DOHH2 (cell line): ENCODE measurements around the gene CHMP6.
A peak's percentile ranks its signal among the peaks of the same experiment; 100 is the strongest.

Source experiments
- H3F3A ChIP-seq: fragments of 200-600 bp; sonication (generic), shearing (Covaris generic); 2 replicates; pipeline ENCODE4 v1.6.0; 2016; ENCODE audit warnings: antibody characterized with exemption, mild to moderate bottlenecking; ENCODE audit not compliant: control insufficient read depth, insufficient read depth
- H3K27ac ChIP-seq: fragments of 200-600 bp; sonication (generic); 2 replicates; pipeline ENCODE4 v1.5.1; 2014; ENCODE audit warnings: low read depth, mild to moderate bottlenecking, low read length, moderate library complexity
- H3K27me3 ChIP-seq: fragments of 200-600 bp; sonication (generic); 2 replicates; pipeline ENCODE4 v1.6.1; 2014; ENCODE audit warnings: mild to moderate bottlenecking, low read length, mixed read lengths; ENCODE audit not compliant: control insufficient read depth
- H3K36me3 ChIP-seq: fragments of 200-600 bp; sonication (generic); 2 replicates; pipeline ENCODE4 v1.6.1; 2014; ENCODE audit warnings: mild to moderate bottlenecking, low read length, moderate library complexity, mixed read lengths; ENCODE audit not compliant: control insufficient read depth
- H3K4me1 ChIP-seq: fragments of 200-600 bp; sonication (generic); 2 replicates; pipeline ENCODE4 v1.6.1; 2014; ENCODE audit warnings: mild to moderate bottlenecking, low read length, mixed read lengths; ENCODE audit not compliant: control insufficient read depth
- H3K4me2 ChIP-seq: fragments of 200-600 bp; sonication (generic); 2 replicates; pipeline ENCODE4 v1.6.0; 2014; ENCODE audit warnings: mild to moderate bottlenecking, low read length, moderate library complexity
- H3K4me3 ChIP-seq: fragments of 200-600 bp; sonication (generic); 2 replicates; pipeline ENCODE4 v1.5.1; 2014; ENCODE audit warnings: mild to moderate bottlenecking, low read length, mixed read lengths
- H3K79me2 ChIP-seq: fragments of 200-600 bp; sonication (generic); 2 replicates; pipeline ENCODE4 v1.6.1; 2014; ENCODE audit warnings: mild to moderate bottlenecking, low read length, mixed read lengths; ENCODE audit not compliant: control insufficient read depth
- H3K9me2 ChIP-seq: fragments of 200-600 bp; sonication (generic); replicated peaks from 2 replicates; pipeline ENCODE4 v1.6.1; 2014; ENCODE audit warnings: mild to moderate bottlenecking, low read length, mixed read lengths; ENCODE audit not compliant: control insufficient read depth
- H3K9me3 ChIP-seq: fragments of 200-600 bp; sonication (generic); 2 replicates; pipeline ENCODE4 v1.6.1; 2014; ENCODE audit warnings: antibody characterized with exemption, low read length, mixed read lengths; ENCODE audit not compliant: control insufficient read depth, insufficient read depth
- H4K20me1 ChIP-seq: fragments of 200-600 bp; sonication (generic); 2 replicates; pipeline ENCODE4 v1.6.0; 2014; ENCODE audit warnings: low read depth, mild to moderate bottlenecking, antibody characterized with exemption, low read length, moderate library complexity; ENCODE audit not compliant: control insufficient read depth, insufficient read depth
- EZH2phosphoT487 ChIP-seq: fragments of 200-600 bp; sonication (generic); IDR thresholded peaks from 2 replicates; pipeline ENCODE4 v1.6.1; 2017; ENCODE audit warnings: borderline replicate concordance, mild to moderate bottlenecking, antibody characterized with exemption, low read length, moderate library complexity, mixed read lengths
- TF ChIP-seq, protein P1 (sequence below): fragments of 200-600 bp; sonication (generic); IDR thresholded peaks from one replicate; pipeline ENCODE4 v1.5.1; 2014; ENCODE audit warnings: antibody characterized with exemption, mild to moderate bottlenecking, low read depth, low read length; ENCODE audit not compliant: poor library complexity, severe bottlenecking

CHMP6 gene

GRCh38 chr17:80953471-80954315 is 37.9 kb upstream of the CHMP6 start:
- H3K27me3 ChIP-seq = no peaks in the 10 kb centered on the region

DNA sequence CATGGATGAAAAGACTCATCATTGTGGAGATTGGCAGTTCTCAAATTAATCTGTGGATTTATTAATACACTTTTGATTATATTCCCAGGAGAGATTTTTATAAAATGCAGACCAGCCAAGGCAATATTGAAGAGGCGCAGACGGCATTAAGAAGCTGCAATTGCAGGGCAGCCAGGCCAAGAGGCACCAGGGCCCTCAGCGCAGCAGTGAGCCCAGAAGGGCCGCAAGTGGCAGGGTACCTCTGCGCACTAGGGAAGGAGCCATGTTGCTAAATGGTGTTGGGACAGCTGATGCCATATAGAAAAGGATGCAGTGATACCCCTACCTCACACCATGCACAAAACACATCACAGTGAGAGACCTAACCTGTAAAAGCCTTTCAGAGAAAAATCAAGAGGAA is 36.6 kb upstream of the CHMP6 start:
- TF ChIP-seq, protein P1, sequence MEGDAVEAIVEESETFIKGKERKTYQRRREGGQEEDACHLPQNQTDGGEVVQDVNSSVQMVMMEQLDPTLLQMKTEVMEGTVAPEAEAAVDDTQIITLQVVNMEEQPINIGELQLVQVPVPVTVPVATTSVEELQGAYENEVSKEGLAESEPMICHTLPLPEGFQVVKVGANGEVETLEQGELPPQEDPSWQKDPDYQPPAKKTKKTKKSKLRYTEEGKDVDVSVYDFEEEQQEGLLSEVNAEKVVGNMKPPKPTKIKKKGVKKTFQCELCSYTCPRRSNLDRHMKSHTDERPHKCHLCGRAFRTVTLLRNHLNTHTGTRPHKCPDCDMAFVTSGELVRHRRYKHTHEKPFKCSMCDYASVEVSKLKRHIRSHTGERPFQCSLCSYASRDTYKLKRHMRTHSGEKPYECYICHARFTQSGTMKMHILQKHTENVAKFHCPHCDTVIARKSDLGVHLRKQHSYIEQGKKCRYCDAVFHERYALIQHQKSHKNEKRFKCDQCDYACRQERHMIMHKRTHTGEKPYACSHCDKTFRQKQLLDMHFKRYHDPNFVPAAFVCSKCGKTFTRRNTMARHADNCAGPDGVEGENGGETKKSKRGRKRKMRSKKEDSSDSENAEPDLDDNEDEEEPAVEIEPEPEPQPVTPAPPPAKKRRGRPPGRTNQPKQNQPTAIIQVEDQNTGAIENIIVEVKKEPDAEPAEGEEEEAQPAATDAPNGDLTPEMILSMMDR = no peak
- TF ChIP-seq EZH2phosphoT487 = no peak
- no peak overlapping the region for H3K4me3 ChIP-seq
- H3K4me2 ChIP-seq = no peak overlapping the region
- no peaks in the 10 kb centered on the region for H4K20me1 ChIP-seq
- H3K36me3 ChIP-seq = no peaks in the 10 kb centered on the region
- H3K9me3 ChIP-seq = no peaks in the 10 kb centered on the region
- H3K9me2 ChIP-seq = no peaks in the 10 kb centered on the region
- no peaks in the 10 kb centered on the region for H3F3A ChIP-seq
- no peak overlapping the region for H3K27ac ChIP-seq
- no peaks in the 10 kb centered on the region for H3K79me2 ChIP-seq
- no peaks in the 10 kb centered on the region for H3K27me3 ChIP-seq
- H3K4me1 ChIP-seq = no peaks in the 10 kb centered on the region

More at GRCh38 chr17:80953471-80954315, 37.9 kb upstream of the CHMP6 start:
- TF ChIP-seq, protein P1 = no peak
- TF ChIP-seq EZH2phosphoT487 = no peak
- Histone ChIP-seq H3K9me2 (no peaks in the 10 kb centered on the region), H3K27ac (no peak overlapping the region), H3K9me3 (no peaks in the 10 kb centered on the region), H3F3A (no peaks in the 10 kb centered on the region), H3K36me3 (no peaks in the 10 kb centered on the region), H4K20me1 (no peaks in the 10 kb centered on the region), H3K4me3 (no peak overlapping the region), H3K4me1 (no peaks in the 10 kb centered on the region), H3K4me2 (no peak overlapping the region), H3K79me2 (no peaks in the 10 kb centered on the region)

DNA sequence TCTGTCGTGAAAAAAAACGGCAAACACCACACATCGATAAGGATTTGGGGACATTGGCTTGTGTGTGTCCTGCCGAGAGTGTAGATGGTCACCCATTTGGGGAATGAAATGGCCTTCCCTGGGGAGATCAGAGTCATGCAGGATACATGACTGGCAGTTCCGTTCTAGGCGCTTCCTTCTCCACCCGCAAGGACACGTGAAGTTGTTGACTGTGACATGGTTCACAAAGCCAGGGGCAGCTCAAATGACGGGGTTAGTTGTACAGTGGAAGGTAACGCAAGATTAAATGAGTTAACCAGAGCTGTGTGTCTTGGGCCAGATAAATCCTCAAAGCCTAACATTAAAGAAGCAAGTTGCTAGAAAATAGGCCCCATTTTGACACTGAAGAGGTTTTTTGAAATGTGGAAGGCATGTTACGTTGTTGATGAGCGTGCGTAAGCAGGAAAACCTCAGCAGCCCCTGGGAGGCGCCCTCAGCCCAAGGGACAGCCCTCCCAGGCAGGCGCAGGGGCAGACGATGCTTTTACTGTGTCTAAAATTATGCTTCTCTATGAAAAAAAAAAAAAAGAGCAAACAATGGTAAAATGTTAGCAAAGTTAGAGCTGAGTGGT is 35.9 kb upstream of the CHMP6 start:
- Histone ChIP-seq H3K4me2 (no peak overlapping the region), H3K9me2 (no peaks in the 10 kb centered on the region), H3K36me3 (no peaks in the 10 kb centered on the region), H3K4me3 (no peak overlapping the region), H3F3A (no peaks in the 10 kb centered on the region), H3K4me1 (no peaks in the 10 kb centered on the region), H3K27ac (no peak overlapping the region), H3K27me3 (no peaks in the 10 kb centered on the region), H4K20me1 (no peaks in the 10 kb centered on the region), H3K9me3 (no peaks in the 10 kb centered on the region), H3K79me2 (no peaks in the 10 kb centered on the region)
- no peak for TF ChIP-seq EZH2phosphoT487
- TF ChIP-seq, protein P1 = peak; percentile 20
